Neural cell (in vitro differentiated cells): Measurements from ENCODE around the gene TGDS.

Experiments
- CTCF ChIP-seq: fragments of 450-650 bp; IDR thresholded peaks from 2 replicates; pipeline ENCODE4 v1.5.1; 2014; ENCODE audit warnings: antibody characterized with exemption, mild to moderate bottlenecking, moderate library complexity; ENCODE audit not compliant: poor library complexity, severe bottlenecking
- EP300 ChIP-seq: fragments of 450-650 bp; conservative IDR thresholded peaks from 2 replicates; pipeline ENCODE4 v1.6.1; 2014; ENCODE audit warnings: antibody characterized with exemption, mild to moderate bottlenecking, moderate library complexity; ENCODE audit not compliant: poor library complexity, severe bottlenecking
- RAD21 ChIP-seq: fragments of 450-650 bp; conservative IDR thresholded peaks from 2 replicates; pipeline ENCODE4 v1.6.1; 2014; ENCODE audit warnings: antibody characterized with exemption, mild to moderate bottlenecking, moderate library complexity
- REST ChIP-seq: IDR thresholded peaks from 2 replicates; pipeline ENCODE4 v1.6.1; 2012; ENCODE audit warnings: borderline replicate concordance
- SMC3 ChIP-seq: fragments of 450-650 bp; conservative IDR thresholded peaks from 2 replicates; pipeline ENCODE4 v1.6.1; 2014; ENCODE audit warnings: antibody characterized with exemption, mild to moderate bottlenecking, moderate library complexity; ENCODE audit not compliant: poor library complexity

- TF ChIP-seq CTCF (no peak), SMC3 (no peak), REST (no peak), RAD21 (no peak), EP300 (no peak)
Observed at GRCh38 chr13:94610475-94610874, 14.5 kb upstream of the TGDS start.
